Measurements from ENCODE around the gene SFSWAP. TPM values are rescaled to one million over a fixed set of nuclear protein-coding genes. Genes with fewer than 3 reads are reported as not detected.
A peak's percentile ranks its signal among the peaks of the same experiment; 100 is the strongest.

The SFSWAP gene
- total and polyA plus RNA-seq, 2 of the 8 experiments (the other 6 are each of a cell fraction or from before 2014, with no cell fraction given): 36.5 to 49.5 TPM

DNA sequence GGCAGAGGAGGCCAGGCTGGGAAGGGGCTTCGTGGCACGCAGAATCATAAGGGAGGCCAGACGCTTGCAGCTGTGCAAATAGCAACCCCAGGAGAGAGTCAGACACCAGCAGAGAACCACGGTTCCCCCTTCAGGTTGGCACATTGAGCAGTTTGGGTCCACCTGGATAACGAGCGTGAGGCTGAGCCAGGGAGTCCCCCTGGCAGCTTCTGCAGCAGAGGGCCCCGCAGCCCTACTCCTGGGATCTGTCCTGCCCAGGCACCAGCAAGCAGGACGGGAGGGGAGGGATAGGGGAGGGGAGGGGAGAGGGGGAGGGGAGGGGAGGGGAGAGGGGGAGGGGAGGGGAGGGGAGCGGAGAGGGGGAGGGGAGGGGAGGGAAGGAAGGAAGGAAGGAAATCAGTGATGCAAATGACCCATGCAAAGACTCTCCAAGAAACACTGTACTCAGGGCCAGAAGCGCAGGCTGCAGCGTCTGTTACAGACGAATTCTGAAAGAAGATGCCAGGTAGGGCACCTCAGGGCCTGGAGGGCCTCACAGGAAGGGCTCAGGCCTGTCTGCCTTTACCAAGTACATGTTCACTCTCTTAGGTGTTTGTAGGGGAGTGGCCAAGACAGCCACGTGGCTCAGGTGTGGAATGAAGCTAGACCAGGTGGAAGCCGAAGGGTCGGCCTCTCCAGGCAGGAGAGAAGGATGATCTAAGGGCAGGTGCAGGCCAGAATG lies 85.0 kb downstream of the SFSWAP start (continued):
- TF ChIP-seq, protein P1, sequence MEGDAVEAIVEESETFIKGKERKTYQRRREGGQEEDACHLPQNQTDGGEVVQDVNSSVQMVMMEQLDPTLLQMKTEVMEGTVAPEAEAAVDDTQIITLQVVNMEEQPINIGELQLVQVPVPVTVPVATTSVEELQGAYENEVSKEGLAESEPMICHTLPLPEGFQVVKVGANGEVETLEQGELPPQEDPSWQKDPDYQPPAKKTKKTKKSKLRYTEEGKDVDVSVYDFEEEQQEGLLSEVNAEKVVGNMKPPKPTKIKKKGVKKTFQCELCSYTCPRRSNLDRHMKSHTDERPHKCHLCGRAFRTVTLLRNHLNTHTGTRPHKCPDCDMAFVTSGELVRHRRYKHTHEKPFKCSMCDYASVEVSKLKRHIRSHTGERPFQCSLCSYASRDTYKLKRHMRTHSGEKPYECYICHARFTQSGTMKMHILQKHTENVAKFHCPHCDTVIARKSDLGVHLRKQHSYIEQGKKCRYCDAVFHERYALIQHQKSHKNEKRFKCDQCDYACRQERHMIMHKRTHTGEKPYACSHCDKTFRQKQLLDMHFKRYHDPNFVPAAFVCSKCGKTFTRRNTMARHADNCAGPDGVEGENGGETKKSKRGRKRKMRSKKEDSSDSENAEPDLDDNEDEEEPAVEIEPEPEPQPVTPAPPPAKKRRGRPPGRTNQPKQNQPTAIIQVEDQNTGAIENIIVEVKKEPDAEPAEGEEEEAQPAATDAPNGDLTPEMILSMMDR (IDR thresholded peaks at IDR 0.05; ENCODE audit: control extremely low read depth in 1 of 3, insufficient read depth in 1 of 3, low read depth in 1 of 3, low read length in 3 of 3): peak in 2 of 3 experiments; percentile 4 to 13; a peak in 1 of 4 replicates
- no peak for TF ChIP-seq HDAC6 (IDR thresholded peaks at IDR 0.05; ENCODE audit: low read depth, low read length)
- TF ChIP-seq CREB1 (IDR thresholded peaks at IDR 0.05): no peak
- no peak for TF ChIP-seq BCL11A (IDR thresholded peaks at IDR 0.05; ENCODE audit: low read depth in 2 of 2, low read length in 2 of 2)
- TF ChIP-seq, protein P2, sequence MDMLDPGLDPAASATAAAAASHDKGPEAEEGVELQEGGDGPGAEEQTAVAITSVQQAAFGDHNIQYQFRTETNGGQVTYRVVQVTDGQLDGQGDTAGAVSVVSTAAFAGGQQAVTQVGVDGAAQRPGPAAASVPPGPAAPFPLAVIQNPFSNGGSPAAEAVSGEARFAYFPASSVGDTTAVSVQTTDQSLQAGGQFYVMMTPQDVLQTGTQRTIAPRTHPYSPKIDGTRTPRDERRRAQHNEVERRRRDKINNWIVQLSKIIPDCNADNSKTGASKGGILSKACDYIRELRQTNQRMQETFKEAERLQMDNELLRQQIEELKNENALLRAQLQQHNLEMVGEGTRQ (IDR thresholded peaks at IDR 0.05; ENCODE audit: low read length): no peak
- TF ChIP-seq GABPA (IDR thresholded peaks at IDR 0.05; ENCODE audit: borderline replicate concordance, insufficient read depth, low read length): no peak
- TF ChIP-seq CBX5 (IDR thresholded peaks at IDR 0.05; ENCODE audit: low read depth, low read length): no peak
- TF ChIP-seq KDM5A (IDR thresholded peaks at IDR 0.05; ENCODE audit: low read length): no peak
- TF ChIP-seq, protein P3, sequence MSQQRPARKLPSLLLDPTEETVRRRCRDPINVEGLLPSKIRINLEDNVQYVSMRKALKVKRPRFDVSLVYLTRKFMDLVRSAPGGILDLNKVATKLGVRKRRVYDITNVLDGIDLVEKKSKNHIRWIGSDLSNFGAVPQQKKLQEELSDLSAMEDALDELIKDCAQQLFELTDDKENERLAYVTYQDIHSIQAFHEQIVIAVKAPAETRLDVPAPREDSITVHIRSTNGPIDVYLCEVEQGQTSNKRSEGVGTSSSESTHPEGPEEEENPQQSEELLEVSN (IDR thresholded peaks at IDR 0.05): peak; percentile 24; the same call in 1 of the 2 replicates
- TF ChIP-seq ZNF274 (IDR thresholded peaks at IDR 0.05; ENCODE audit: borderline replicate concordance, extremely low read depth, low read length): no peak
- TF ChIP-seq SP4 (IDR thresholded peaks at IDR 0.05; ENCODE audit: low read length): no peak
- no peak for TF ChIP-seq KDM1A (IDR thresholded peaks at IDR 0.05; ENCODE audit: borderline replicate concordance, low read length)
- no peak for TF ChIP-seq SUZ12 (IDR thresholded peaks at IDR 0.05; ENCODE audit: low read length)
- no peak for TF ChIP-seq CHD2 (IDR thresholded peaks at IDR 0.05; ENCODE audit: low read length)
- no peak for TF ChIP-seq RFX5 (IDR thresholded peaks at IDR 0.05; ENCODE audit: borderline replicate concordance, low read depth, low read length)
- TF ChIP-seq NRF1 (IDR thresholded peaks at IDR 0.05; ENCODE audit: low read depth, low read length): no peak
- TF ChIP-seq RXRA (IDR thresholded peaks at IDR 0.05; ENCODE audit: insufficient read depth, low read depth, low read length): no peak
- TF ChIP-seq EP300 (IDR thresholded peaks at IDR 0.05; ENCODE audit: borderline replicate concordance in 1 of 2, low read depth in 2 of 2, low read length in 2 of 2): no peak
- no peak for TF ChIP-seq KDM4A (IDR thresholded peaks at IDR 0.05; ENCODE audit: low read depth, low read length, severe bottlenecking)
- no peak for TF ChIP-seq POU5F1 (IDR thresholded peaks at IDR 0.05; ENCODE audit: low read depth, low read length)
